Loucy (cell line): ENCODE measurements around the gene MYH3.

ENCODE experiments used
- EZH2phosphoT487 ChIP-seq: fragments of 200-600 bp; IDR thresholded peaks from 2 replicates; pipeline ENCODE4 v1.6.1; 2018; ENCODE audit warnings: antibody characterized with exemption, mild to moderate bottlenecking, moderate library complexity, borderline replicate concordance
- TF ChIP-seq, protein P1 (sequence below): fragments of 200-600 bp; sonication (generic); conservative IDR thresholded peaks from 2 replicates; pipeline ENCODE4 v1.5.1; 2014; ENCODE audit warnings: mild to moderate bottlenecking, antibody characterized with exemption, low read length

GRCh38 chr17:10657879-10658278 lies 770 bp upstream of the MYH3 start:
- TF ChIP-seq, protein P1, sequence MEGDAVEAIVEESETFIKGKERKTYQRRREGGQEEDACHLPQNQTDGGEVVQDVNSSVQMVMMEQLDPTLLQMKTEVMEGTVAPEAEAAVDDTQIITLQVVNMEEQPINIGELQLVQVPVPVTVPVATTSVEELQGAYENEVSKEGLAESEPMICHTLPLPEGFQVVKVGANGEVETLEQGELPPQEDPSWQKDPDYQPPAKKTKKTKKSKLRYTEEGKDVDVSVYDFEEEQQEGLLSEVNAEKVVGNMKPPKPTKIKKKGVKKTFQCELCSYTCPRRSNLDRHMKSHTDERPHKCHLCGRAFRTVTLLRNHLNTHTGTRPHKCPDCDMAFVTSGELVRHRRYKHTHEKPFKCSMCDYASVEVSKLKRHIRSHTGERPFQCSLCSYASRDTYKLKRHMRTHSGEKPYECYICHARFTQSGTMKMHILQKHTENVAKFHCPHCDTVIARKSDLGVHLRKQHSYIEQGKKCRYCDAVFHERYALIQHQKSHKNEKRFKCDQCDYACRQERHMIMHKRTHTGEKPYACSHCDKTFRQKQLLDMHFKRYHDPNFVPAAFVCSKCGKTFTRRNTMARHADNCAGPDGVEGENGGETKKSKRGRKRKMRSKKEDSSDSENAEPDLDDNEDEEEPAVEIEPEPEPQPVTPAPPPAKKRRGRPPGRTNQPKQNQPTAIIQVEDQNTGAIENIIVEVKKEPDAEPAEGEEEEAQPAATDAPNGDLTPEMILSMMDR, result no peak
- no peak for TF ChIP-seq EZH2phosphoT487
